IMR-90 (cell line): ENCODE results near the gene ARSJ. TPM values are rescaled to one million over a fixed set of nuclear protein-coding genes. Genes with fewer than 3 reads are reported as not detected.

Experiments
- ATAC-seq: fragments of 200-7000 bp; cut with Tn5 transposase; 2 replicates; pipeline ENCODE4 v1.9.1; 2020; ENCODE audit warnings: low read depth, mild to moderate bottlenecking, moderate library complexity
- BruUV-seq: library from RNA; stranded (reverse); fragments of 400-500 nt; replicated peaks from 2 replicates; lab custom pipeline; 2021; lab: Mats Ljungman, UMichigan
- CTCF ChIA-PET: fragments of 300-600 bp; formaldehyde crosslinking; extraction: SDS; loops from one replicate; lab custom pipeline; 2021; ENCODE audit warnings: antibody characterized with exemption; lab: Yijun Ruan, JAX
- POLR2A ChIA-PET: fragments of 300-600 bp; sonication (Branson Sonifier 250); formaldehyde crosslinking; loops from one replicate; lab custom pipeline; 2022; ENCODE audit warnings: antibody characterized with exemption; ENCODE audit not compliant: unreplicated experiment; lab: Charles Lee
- DNase-seq: peaks from one replicate; pipeline ENCODE4 v3.0.0; 2013
- H2AFZ ChIP-seq: replicated peaks from 2 replicates; pipeline ENCODE3; 2013; ENCODE audit warnings: low read length, mild to moderate bottlenecking; ENCODE audit not compliant: poor library complexity
- H2AK5ac ChIP-seq: 2 replicates; pipeline ENCODE4 v1.6.1; 2013; ENCODE audit warnings: low read depth, low read length, inconsistent platforms
- H2AK9ac ChIP-seq: replicated peaks from 2 replicates; pipeline ENCODE3; 2013; ENCODE audit warnings: mild to moderate bottlenecking, low read depth, low read length, moderate library complexity; ENCODE audit not compliant: poor library complexity
- H2BK120ac ChIP-seq: 2 replicates; pipeline ENCODE4 v1.6.1; 2013; ENCODE audit warnings: low read depth, low read length, inconsistent platforms
- H2BK15ac ChIP-seq: 3 replicates; pipeline ENCODE4 v1.6.1; 2013; ENCODE audit warnings: low read depth, low read length, inconsistent platforms
- H2BK20ac ChIP-seq: 2 replicates; pipeline ENCODE4 v1.6.1; 2013; ENCODE audit warnings: low read depth, mild to moderate bottlenecking, inconsistent platforms, low read length, moderate library complexity
- H2BK5ac ChIP-seq: 2 replicates; pipeline ENCODE4 v1.6.1; 2013; ENCODE audit warnings: mild to moderate bottlenecking, low read depth, low read length, inconsistent platforms; ENCODE audit not compliant: poor library complexity, severe bottlenecking
- H3K14ac ChIP-seq: replicated peaks from 2 replicates; pipeline ENCODE4 v1.6.1; 2013; ENCODE audit warnings: low read depth, low read length, inconsistent platforms
- H3K18ac ChIP-seq: 2 replicates; pipeline ENCODE4 v1.6.1; 2013; ENCODE audit warnings: low read depth, low read length, control low read depth
- H3K23ac ChIP-seq: 2 replicates; pipeline ENCODE4 v1.6.1; 2013; ENCODE audit warnings: low read depth, low read length, inconsistent platforms
- H3K27ac ChIP-seq: 2 replicates; pipeline ENCODE4 v1.5.1; 2013; ENCODE audit warnings: mild to moderate bottlenecking, control low read depth, low read length; ENCODE audit not compliant: insufficient read depth
- H3K27me3 ChIP-seq: 2 replicates; pipeline ENCODE4 v1.6.1; 2013; ENCODE audit warnings: low read length; ENCODE audit not compliant: control insufficient read depth, insufficient read depth
- H3K36me3 ChIP-seq: 2 replicates; pipeline ENCODE4 v1.6.1; 2013; ENCODE audit warnings: low read length, mixed read lengths; ENCODE audit not compliant: control insufficient read depth, insufficient read depth
- H3K4ac ChIP-seq: 2 replicates; pipeline ENCODE4 v1.6.1; 2013; ENCODE audit warnings: low read depth, low read length, inconsistent platforms
- H3K4me1 ChIP-seq: 2 replicates; pipeline ENCODE4 v1.6.1; 2013; ENCODE audit warnings: low read length, mixed read lengths; ENCODE audit not compliant: control insufficient read depth, insufficient read depth
- H3K4me2 ChIP-seq: 2 replicates; pipeline ENCODE4 v1.6.1; 2013; ENCODE audit warnings: low read depth, mild to moderate bottlenecking, control low read depth, low read length, moderate library complexity
- H3K4me3 ChIP-seq: 2 replicates; pipeline ENCODE4 v1.5.1; 2013; ENCODE audit warnings: low read depth, mild to moderate bottlenecking, control low read depth, low read length, moderate library complexity; ENCODE audit not compliant: insufficient read depth
- H3K56ac ChIP-seq: 2 replicates; pipeline ENCODE4 v1.6.1; 2013; ENCODE audit warnings: low read length, inconsistent platforms; ENCODE audit not compliant: insufficient read depth; ENCODE audit errors: extremely low read depth
- H3K79me1 ChIP-seq, 2 experiments: 2 replicates each; pipeline ENCODE4 v1.6.1; 2013; ENCODE audit warnings: low read length in 2 of 2, inconsistent platforms in 1 of 2, low read depth in 1 of 2
- H3K9ac ChIP-seq: 2 replicates; pipeline ENCODE4 v1.6.1; 2013; ENCODE audit warnings: low read depth, low read length, control low read depth
- H3K9me1 ChIP-seq: 2 replicates; pipeline ENCODE4 v1.6.1; 2013; ENCODE audit warnings: low read length, inconsistent platforms; ENCODE audit not compliant: insufficient read depth
- H3K9me3 ChIP-seq: 2 replicates; pipeline ENCODE4 v1.6.1; 2013; ENCODE audit warnings: low read length; ENCODE audit not compliant: control insufficient read depth, insufficient read depth
- H4K20me1 ChIP-seq: 2 replicates; pipeline ENCODE4 v1.6.1; 2013; ENCODE audit warnings: low read length, inconsistent platforms; ENCODE audit not compliant: insufficient read depth
- H4K5ac ChIP-seq: 2 replicates; pipeline ENCODE4 v1.6.1; 2013; ENCODE audit warnings: mild to moderate bottlenecking, low read depth, low read length, control low read depth
- H4K8ac ChIP-seq, 2 experiments: 2 replicates each; pipeline ENCODE4 v1.6.1; 2013; ENCODE audit warnings: low read depth in 2 of 2, low read length in 2 of 2, control low read depth in 1 of 2, inconsistent platforms in 1 of 2
- H4K91ac ChIP-seq: 2 replicates; pipeline ENCODE4 v1.6.1; 2013; ENCODE audit warnings: low read depth, low read length, inconsistent platforms; ENCODE audit not compliant: insufficient read depth
- MAZ ChIP-seq: IDR thresholded peaks from 2 replicates; pipeline ENCODE4 v1.6.1; 2012; ENCODE audit warnings: low read depth, mild to moderate bottlenecking, low read length, improper control_type of control experiment, moderate library complexity, borderline replicate concordance
- MXI1 ChIP-seq: IDR thresholded peaks from 2 replicates; pipeline ENCODE4 v1.6.1; 2012; ENCODE audit warnings: low read depth, mild to moderate bottlenecking, low read length, moderate library complexity, borderline replicate concordance
- POLR2A ChIP-seq: IDR thresholded peaks from 2 replicates; pipeline ENCODE4 v1.6.1; 2012; ENCODE audit warnings: mild to moderate bottlenecking, low read depth, low read length
- RCOR1 ChIP-seq: IDR thresholded peaks from 2 replicates; pipeline ENCODE4 v1.6.1; 2012; ENCODE audit warnings: mild to moderate bottlenecking, low read length, improper control_type of control experiment; ENCODE audit not compliant: insufficient replicate concordance
- WGBS, 2 experiments: methylation state at CpG; one replicate each; pipeline versions ENCODE4 v1.1.5 to v1.1.7; 2013; ENCODE audit warnings: missing lambda C conversion rate in 2 of 2; ENCODE audit not compliant: insufficient read length in 1 of 2; ENCODE audit errors: extremely low coverage in 2 of 2; 5-methylcytosine and 5-hydroxymethylcytosine counted together
- dilution Hi-C: fragments of 300-500 bp; cut with HindIII; formaldehyde crosslinking; loops from one replicate; pipeline ENCODE4 v1.14.3; 2018; ENCODE audit warnings: low sequenced_read_pairs; ENCODE audit not compliant: unreplicated experiment
- in situ Hi-C: fragments of 300-500 bp; cut with MboI; formaldehyde crosslinking; loops from 3 replicates; pipeline ENCODE4 v1.14.3; 2019; ENCODE audit warnings: low sequenced_read_pairs, inconsistent platforms, mixed read lengths
- intact Hi-C: fragments of 100-400 bp; cut with micrococcal nuclease; formaldehyde crosslinking; loops from 2 replicates; pipeline ENCODE4 v1.10.0; 2022
- polyA plus RNA-seq, 3 experiments: library from polyadenylated mRNA; depleted of rRNA; stranded (reverse); fragments of >200 nt; gene quantifications; 2 replicates each; pipeline ENCODE4 v1.2.3, GENCODE V29; 2012; ENCODE audit warnings: low replicate concordance in 1 of 3
- total RNA-seq: library from RNA; depleted of rRNA; stranded (reverse); fragments of >200 nt; gene quantifications from 2 replicates; pipeline ENCODE4 v1.2.3, GENCODE V29; 2012

Gene ARSJ
- total and polyA plus RNA-seq, 2 of the 4 experiments (the other 2 are of a cell fraction): 47.7 to 143 TPM

GRCh38 chr4:113885291-113885690 is 94.2 kb downstream of the ARSJ start:
- TF ChIP-seq MAZ (no peak), POLR2A (no peak), RCOR1 (no peak), MXI1 (no peak)
- POLR2A ChIA-PET: no interaction called here
- Histone ChIP-seq H2AK9ac (no peak overlapping the region), H3K9me1 (peaks cover 4% of the 10 kb centered on the region; the same call in 1 of the 2 replicates), H3K27ac (no peak overlapping the region), H4K91ac (no peak overlapping the region), H4K8ac (no peak overlapping the region), H3K18ac (no peak overlapping the region), H3K36me3 (no peaks in the 10 kb centered on the region), H4K20me1 (no peaks in the 10 kb centered on the region), H2BK20ac (no peak overlapping the region), H3K14ac (no peak overlapping the region), H3K4ac (no peak overlapping the region), H3K56ac (no peak overlapping the region), H3K27me3 (no peaks in the 10 kb centered on the region), H2BK15ac (no peak overlapping the region), H3K9me3 (0 out of 2 replicates have a peak, but pooled peaks cover 2% of the 10 kb centered on the region), H2BK120ac (no peak overlapping the region), H3K9ac (no peak overlapping the region), H3K4me1 (peaks cover 4% of the 10 kb centered on the region), H4K5ac (no peak overlapping the region), H3K4me2 (no peak overlapping the region), H3K23ac (no peak overlapping the region), H2AFZ (no peak overlapping the region), H2AK5ac (no peak overlapping the region), H3K4me3 (no peak overlapping the region), H3K79me1 (no peaks in the 10 kb centered on the region), H2BK5ac (no peak overlapping the region)
- in situ Hi-C loops: no loop called here
- WGBS, 2 experiments: no CpG with 5 or more reads among the region's 3 CpGs
- dilution Hi-C loops: no loop called here
- intact Hi-C loops: loop anchor here (5.0 kb wide), 1 partner anchor 493 kb away; no protein-coding TSS in a partner anchor
- DNase-seq: no peak
- no TSS peak for BruUV-seq
- CTCF ChIA-PET: no interaction called here
- ATAC-seq: no peak
